Heart right ventricle (tissue), 16 donors: Measurements from ENCODE around the gene U2AF2. TPM values are rescaled to one million over a fixed set of nuclear protein-coding genes. Genes with fewer than 3 reads are reported as not detected.

ENCODE experiments used
- ATAC-seq, 8 donors: fragments of 200-7000 bp; cut with Tn5 transposase; one replicate each; pipeline ENCODE4 v1.9.1; 2020; ENCODE audit warnings: mild to moderate bottlenecking in 8 of 8, moderate library complexity in 8 of 8, moderate number of reproducible peaks in 1 of 8
- DNase-seq, 2 donors: peaks; one replicate each; pipeline ENCODE4 v3.0.0-alpha.2; 2020
- H3K27ac ChIP-seq, 10 donors: fragments of 200-600 bp; sonication (generic) in 2 of 10; one replicate each; pipeline versions ENCODE4 v1.5.0 to v1.8.0; 2020 to 2022; ENCODE audit warnings: mild to moderate bottlenecking in 3 of 10
- H3K27me3 ChIP-seq, 7 donors: fragments of 200-600 bp; one replicate each; pipeline ENCODE4 v1.8.0; 2021 to 2022; ENCODE audit warnings: mild to moderate bottlenecking in 2 of 7
- H3K36me3 ChIP-seq, 9 donors: fragments of 200-600 bp; sonication (generic) in 1 of 9; one replicate each; pipeline versions ENCODE4 v1.5.0 to v1.8.0; 2020 to 2022; ENCODE audit warnings: mild to moderate bottlenecking in 2 of 9
- H3K4me1 ChIP-seq, 9 donors: fragments of 200-600 bp; sonication (generic) in 1 of 9; one replicate each; pipeline versions ENCODE4 v1.5.0 to v1.8.0; 2020 to 2022; ENCODE audit warnings: mild to moderate bottlenecking in 4 of 9
- H3K4me3 ChIP-seq, 10 donors: fragments of 200-600 bp; sonication (generic) in 2 of 10; one replicate each; pipeline versions ENCODE4 v1.5.0 to v1.8.0; 2020 to 2022; ENCODE audit warnings: mild to moderate bottlenecking in 7 of 10, moderate library complexity in 2 of 10
- H3K9me3 ChIP-seq, 11 donors: fragments of 200-600 bp in 10 of 11; sonication (generic) in 2 of 11; one replicate each; pipeline versions ENCODE4 v1.5.0 to v1.8.0; 2013 to 2022; ENCODE audit warnings: mild to moderate bottlenecking in 2 of 11, control low read depth in 1 of 11, moderate library complexity in 1 of 11
- CTCF ChIP-seq, 9 donors: fragments of 200-600 bp; sonication (generic) in 2 of 9; IDR thresholded peaks; one replicate each; pipeline versions ENCODE4 v1.5.0 to v1.8.0; 2021 to 2022; ENCODE audit warnings: antibody characterized with exemption in 9 of 9, mild to moderate bottlenecking in 5 of 9, moderate library complexity in 1 of 9
- WGBS, 2 donors: extraction: QIAGEN DNeasy Blood & Tissue Kit; methylation state at CpG; one replicate each; pipeline ENCODE4 v1.1.7; 2013; ENCODE audit warnings: inconsistent platforms in 1 of 2; 5-methylcytosine and 5-hydroxymethylcytosine counted together
- intact Hi-C, 10 donors: fragments of 100-400 bp; cut with DNase I; formaldehyde crosslinking; loops; one replicate each; pipeline versions ENCODE4 v1.11.1 to v1.14.2; 2022
- polyA plus RNA-seq, 2 donors: library from polyadenylated mRNA; stranded (reverse); fragments of 200-250 nt; gene quantifications; one replicate each; pipeline ENCODE4 v1.2.3, GENCODE V29; 2013
- total RNA-seq, 10 donors: library from RNA; stranded (reverse); fragmentation: NEBNext Ultra II Directional in 3 of 10; extraction: Animal tissue kit (Norgen Biotek cat#: 25700) in 3 of 10; gene quantifications; one replicate each; pipeline versions ENCODE4 v1.2.1 to v1.2.4, GENCODE V29; 2021 to 2023
- donor health status: Arrhythmogenic right ventricular cardiomyopathy.
- donor health status: ischemic (EF 13 %, LVEDD 7.1; RV severe dilation, severe dysfunction).
- donor health status: healthy with polysubstance abuse.
- donor health status: DM: no; HTN: yes; CAD: no.
- donor health status: DM: no; HTN: no; CAD: no.
- donor health status: ischemic (EF 25% LVEDD 6.9; RV normal size, moderate dysfunction).
- donor health status: ischemic (EF 25% LVEDD 5.7; RV mildly dilated, moderate dysfunction).
- donor health status: healthy.
- donor health status: DM: yes; HTN: yes; CAD: no.
- donor health status: Ischemic cardiomyopathy.
- donor health status: ischemic (EF 35%, LVEDD 5.7; RV mildly dilated, moderate dysfunction).
- donor health status: nonischemic (EF 11% LVEDD 7.7; RV severe dilation, severe dysfunction).
- donor health status: DM: yes; HTN: yes; CAD: no.
- donor health status: PGD.
- donor health status: ischemic (EF 29% LVEDD 5.4; RV normal size, mild dysfunction).
- donor health status: nonischemic (EF 23%, LVEDD 6.1; RV moderate dilation, normal function).

Gene U2AF2
- total and polyA plus RNA-seq, 12 donors, result 64.1 to 100 (median 74.4) TPM

- Histone ChIP-seq H3K4me1 (peaks cover 0 to 44% (median 10%) of the 10 kb centered on the region in 9 donors), H3K36me3 (peaks cover 9 to 57% (median 27%) of the 10 kb centered on the region in 9 donors), H3K27ac (no peak overlapping the region), H3K27me3 (no peaks in the 10 kb centered on the region), H3K9me3 (no peaks in the 10 kb centered on the region), H3K4me3 (no peak overlapping the region)
- intact Hi-C loops, result no loop called here
- DNase-seq (no peak), ATAC-seq (no peak)
- TF ChIP-seq CTCF (IDR thresholded peaks at IDR 0.05), result no peak
- 86 to 90% methylated on average over 3 of the region's 3 CpGs for WGBS, 2 donors
Measured at GRCh38 chr19:55619286-55619685, 35.5 kb upstream of the U2AF2 start.

GRCh38 chr19:55620410-55621204, 34.2 kb upstream of the U2AF2 start:
- intact Hi-C loops, result no loop called here
- no peak for DNase-seq
- H3K27ac ChIP-seq, result peak overlapping the region in 1 of 10 donors; percentile 56

GRCh38 chr19:55621205-55621672, 33.6 kb upstream of the U2AF2 start:
- Histone ChIP-seq H3K27me3 (no peaks in the 10 kb centered on the region), H3K4me3 (no peak overlapping the region), H3K36me3 (peaks cover 4 to 40% (median 13%) of the 10 kb centered on the region in 9 donors), H3K9me3 (no peaks in the 10 kb centered on the region), H3K27ac (no peak overlapping the region), H3K4me1 (peaks cover 5 to 52% (median 15%) of the 10 kb centered on the region in 9 donors)
- no peak for ATAC-seq
- no peak for TF ChIP-seq CTCF (IDR thresholded peaks at IDR 0.05)
- 86 to 87% methylated on average over 9 of the region's 9 CpGs for WGBS, 2 donors
- intact Hi-C loops, result no loop called here
- DNase-seq, result no peak

More at GRCh38 chr19:55620410-55621204, 34.2 kb upstream of the U2AF2 start:
- H3K4me1 ChIP-seq, result peaks cover 5 to 52% (median 15%) of the 10 kb centered on the region in 9 donors
- TF ChIP-seq CTCF (IDR thresholded peaks at IDR 0.05), result no peak
- no peaks in the 10 kb centered on the region for H3K27me3 ChIP-seq
- no peak overlapping the region for H3K4me3 ChIP-seq
- 91 to 92% methylated on average over 12 of the region's 12 CpGs for WGBS, 2 donors
- peaks cover 9 to 46% (median 18%) of the 10 kb centered on the region in 9 donors for H3K36me3 ChIP-seq
- ATAC-seq, result no peak
- H3K9me3 ChIP-seq, result no peaks in the 10 kb centered on the region

- peak in 1 of 8 donors; percentile 3 for ATAC-seq
- WGBS, 2 donors, result 95 to 96% methylated on average over 55 of the region's 55 CpGs
- no peak overlapping the region for H3K4me3 ChIP-seq
- no peak for TF ChIP-seq CTCF (IDR thresholded peaks at IDR 0.05)
- H3K4me1 ChIP-seq, result peaks cover 5 to 52% (median 15%) of the 10 kb centered on the region in 9 donors
- peak overlapping the region in 1 of 10 donors; percentile 94 for H3K27ac ChIP-seq
- peak in 1 of 2 donors; percentile 27 for DNase-seq
- no peaks in the 10 kb centered on the region for H3K9me3 ChIP-seq
- intact Hi-C loops, result no loop called here
- H3K36me3 ChIP-seq, result peaks cover 0 to 35% (median 8%) of the 10 kb centered on the region in 9 donors
- H3K27me3 ChIP-seq, result no peaks in the 10 kb centered on the region
Measured at GRCh38 chr19:55621673-55622231, 33.1 kb upstream of the U2AF2 start.
